CD4-positive, alpha-beta T cell treated with Interleukin-12 subunit alpha and Interleukin-12 subunit beta, for 1 hour (primary cell): Measurements from ENCODE around the gene CCDC88C.

Experiments used
- DNase-seq: peaks from one replicate; pipeline ENCODE4 v3.0.0-alpha.2; 2020

CCDC88C gene

DNA sequence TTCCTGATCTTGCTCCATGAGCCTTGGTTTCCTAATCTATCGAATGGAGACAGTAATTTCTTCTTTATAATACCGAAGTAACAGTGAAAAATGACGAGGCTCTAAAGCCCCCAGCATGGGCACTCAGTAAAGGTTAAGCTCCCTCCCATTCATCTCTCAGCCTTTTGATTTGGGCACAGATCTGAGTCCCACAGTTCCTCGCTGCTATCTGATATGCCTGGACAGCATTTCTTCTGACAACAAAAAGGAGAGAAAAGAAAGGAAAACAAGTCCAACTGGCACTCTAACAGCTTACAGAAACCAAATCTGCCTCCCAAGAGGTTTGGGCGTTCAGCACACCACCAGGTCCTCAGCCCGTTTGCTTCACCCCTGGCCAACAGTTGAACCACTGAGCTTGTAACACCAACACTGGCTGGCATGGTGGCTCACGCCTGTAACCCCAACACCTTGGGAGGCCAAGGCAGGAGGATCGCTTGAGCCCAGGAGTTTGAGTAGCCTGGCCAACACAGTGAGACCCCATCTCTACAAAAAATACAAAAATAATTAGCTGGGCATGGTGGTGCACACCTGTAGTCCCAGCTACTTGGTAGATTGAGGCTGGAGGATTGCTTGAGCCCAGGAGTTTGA is 19.5 kb downstream of the CCDC88C start:
- no peak for DNase-seq

DNA sequence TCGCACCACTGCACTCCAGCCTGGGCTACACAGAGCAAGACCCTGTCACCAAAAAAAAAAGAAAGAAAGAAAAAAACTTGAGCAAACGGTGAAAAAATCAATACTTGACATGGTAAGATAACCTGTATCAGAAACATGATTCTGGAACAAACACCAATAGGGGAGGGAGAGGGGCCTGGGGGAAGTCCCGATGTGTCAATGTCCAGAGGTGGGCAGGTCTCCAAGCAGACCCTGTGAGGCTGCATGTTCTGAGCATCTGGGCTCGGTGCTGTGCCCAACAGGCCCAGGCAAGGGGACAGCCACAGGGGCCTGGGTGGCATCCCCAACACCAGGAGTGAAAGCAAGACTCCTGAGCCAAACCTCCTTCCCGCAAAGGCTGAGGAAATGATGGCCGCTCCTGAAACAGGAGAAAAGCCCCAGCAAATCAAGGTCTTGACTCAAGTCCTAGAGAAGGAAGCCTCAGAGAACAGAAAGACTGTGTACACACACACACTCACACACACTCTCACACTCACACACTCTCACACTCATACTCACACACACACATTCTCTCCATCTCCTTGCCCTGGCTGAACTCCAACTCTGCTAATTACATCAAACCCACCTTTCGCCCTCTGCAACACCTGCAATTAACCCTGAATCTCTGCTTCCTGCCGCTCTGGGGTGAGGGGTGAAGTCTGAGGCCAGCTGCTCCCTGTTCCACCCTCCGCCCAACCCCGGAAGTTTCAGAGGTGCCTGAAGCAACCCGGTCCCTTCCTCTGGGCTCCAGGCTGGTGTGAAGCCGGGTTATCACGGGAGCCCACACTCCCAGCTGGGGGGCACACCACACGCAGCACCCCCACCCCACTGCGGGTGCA is 20.4 kb downstream of the CCDC88C start:
- peak; percentile 70 for DNase-seq

DNA sequence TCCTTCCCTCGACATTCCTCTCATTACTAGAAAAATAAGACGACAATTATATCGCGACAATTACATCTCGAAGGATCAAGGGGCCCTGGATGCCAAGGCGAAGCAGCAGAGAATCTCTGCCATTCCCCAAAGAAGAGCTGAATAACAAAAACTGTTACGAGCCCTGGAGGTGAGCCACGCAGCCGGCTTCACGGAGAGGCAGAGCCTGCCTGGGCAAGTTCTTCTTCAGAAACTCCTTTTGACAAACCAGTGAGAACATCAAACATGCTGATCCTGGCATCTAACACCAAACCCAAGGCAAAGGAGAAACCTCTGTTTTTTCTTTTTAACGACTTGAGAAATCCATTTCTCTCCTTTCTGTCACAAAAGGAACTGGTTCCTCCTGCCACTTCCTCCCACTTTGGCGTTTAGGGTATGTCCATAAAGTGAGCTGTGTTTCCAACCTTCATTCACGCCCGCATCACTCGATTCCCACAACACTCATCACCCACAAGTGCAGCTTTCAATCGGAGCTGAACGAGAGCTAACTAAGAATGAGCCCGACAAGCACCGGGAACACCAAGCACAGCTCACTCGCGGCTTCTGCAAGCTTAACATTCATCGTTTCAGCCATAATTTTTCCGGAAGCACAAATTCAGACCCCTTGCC is 21.5 kb downstream of the CCDC88C start:
- DNase-seq, result no peak

DNA sequence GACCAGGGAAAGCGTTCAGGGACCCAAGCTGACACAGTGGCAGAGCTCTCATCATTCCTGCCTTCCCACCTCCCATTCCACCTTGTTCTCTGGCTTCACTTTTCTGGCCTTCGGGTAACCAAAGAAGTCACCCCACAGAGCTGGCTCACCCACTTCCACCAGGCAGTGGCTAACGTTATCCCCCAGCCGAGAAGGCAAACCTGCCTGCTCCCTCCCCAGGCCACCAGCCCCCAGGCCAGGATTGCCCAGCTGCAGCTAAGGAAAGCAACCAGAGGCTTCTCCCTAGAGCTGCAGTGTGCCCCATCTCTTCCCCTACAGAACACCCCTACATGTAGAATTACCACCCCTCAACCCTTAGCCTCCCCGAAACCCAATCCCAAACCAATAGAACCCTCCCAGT is 22.2 kb downstream of the CCDC88C start:
- no peak for DNase-seq

DNA sequence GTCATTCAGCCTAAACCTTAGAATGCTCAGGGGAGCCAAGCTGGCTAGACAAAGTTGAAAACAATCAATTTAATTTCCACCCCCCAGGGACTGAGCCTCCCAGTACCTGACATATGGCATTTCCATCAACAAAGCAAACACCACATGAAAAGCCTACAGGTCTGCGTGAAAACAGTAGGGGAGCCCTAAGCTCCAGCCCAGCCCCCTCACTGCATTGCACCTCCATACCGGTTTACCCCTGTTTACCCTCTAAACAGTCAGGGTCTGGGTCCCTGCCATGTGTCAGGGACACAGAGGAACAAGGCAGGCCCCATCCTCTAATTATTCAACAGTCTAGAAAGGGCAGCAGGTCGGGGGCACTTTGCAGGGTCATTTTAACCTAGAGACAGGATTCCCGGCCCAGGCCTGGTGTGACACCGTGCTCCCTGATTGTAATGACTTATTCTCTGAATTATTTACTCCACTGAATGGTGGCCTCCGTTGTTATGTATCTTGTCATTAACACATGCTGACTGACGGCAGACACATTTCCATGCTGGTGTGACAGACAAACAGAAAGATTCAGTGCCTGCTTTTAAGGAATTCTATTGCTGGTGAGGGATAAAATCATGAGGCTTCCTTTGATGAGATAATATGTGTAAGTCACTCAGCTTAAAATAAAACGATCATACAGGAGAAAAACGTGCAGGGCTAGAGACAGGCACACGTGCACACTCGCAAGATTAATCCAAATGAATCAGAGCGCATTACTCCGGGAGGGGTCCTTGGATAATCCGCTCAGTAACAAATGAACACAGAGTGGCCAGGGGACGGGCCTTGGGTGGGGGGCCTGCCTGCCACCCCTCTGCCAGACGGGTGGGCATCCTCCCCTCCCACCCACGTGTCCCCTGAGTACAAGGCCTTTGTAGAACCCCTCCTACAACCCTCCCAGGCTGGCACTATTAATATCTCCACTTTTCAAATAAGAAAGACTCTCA is 23.2 kb downstream of the CCDC88C start:
- no peak for DNase-seq

DNA sequence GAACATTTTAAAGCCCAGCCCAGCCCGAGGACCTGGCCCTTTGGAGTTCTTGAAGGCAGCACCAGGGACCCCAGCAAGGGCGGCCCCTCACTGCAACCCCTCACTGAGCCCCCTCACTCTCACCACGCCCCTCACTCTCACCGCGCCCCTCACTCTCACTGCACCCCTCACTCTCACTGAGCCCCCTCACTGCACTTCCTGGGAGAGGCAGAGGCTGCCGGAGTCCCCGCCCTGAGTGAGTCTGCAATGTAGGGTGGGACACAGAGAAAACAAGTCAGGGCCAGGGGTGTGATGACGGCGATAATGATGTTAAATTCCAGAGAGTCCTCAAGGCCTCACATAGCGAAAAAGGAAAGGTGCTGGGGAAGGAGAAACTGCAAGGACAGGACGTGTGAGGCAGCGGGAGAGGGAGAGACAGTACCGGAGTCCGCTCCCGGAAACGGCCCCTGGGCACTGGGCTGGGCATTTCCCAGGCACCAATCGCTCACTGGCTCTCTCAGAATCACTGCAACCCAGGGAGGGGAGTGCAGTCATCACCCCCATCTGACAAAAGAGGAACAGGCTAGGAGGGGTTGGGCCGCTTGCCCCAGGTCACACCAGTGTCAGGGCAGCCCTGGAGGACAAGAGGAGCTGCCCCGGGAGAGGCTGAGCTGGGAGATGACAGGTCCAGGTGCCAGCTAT is 24.9 kb downstream of the CCDC88C start:
- no peak for DNase-seq

DNA sequence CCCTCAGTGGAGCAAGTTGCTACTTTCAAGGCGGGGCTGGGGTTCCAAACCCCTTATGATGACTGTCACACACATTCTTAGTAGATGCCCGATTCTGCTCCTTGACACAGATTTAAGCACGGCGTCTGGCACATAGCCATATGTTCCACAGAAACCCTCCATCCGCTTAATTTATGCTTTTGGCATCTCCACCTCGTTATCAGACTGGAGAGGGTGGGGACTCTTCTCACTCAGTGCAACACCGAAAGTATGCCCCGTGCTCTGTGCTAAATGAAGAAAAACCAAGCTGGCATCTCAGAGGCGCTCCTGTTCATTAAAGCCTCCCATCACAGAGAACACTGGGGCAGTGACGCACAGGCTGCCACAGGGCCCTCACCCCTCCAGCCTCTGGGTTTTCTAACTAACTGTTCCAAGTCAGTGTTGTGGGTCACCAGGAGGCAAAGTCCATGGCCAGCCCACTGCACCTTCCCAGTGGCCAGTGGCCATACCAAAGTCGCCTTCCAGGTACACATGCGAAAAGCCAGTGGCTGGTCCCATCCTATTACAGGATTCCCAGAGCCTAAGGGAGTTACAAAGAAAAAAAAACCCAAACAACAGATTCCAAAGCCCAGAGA is 27.3 kb downstream of the CCDC88C start:
- DNase-seq, result no peak

DNA sequence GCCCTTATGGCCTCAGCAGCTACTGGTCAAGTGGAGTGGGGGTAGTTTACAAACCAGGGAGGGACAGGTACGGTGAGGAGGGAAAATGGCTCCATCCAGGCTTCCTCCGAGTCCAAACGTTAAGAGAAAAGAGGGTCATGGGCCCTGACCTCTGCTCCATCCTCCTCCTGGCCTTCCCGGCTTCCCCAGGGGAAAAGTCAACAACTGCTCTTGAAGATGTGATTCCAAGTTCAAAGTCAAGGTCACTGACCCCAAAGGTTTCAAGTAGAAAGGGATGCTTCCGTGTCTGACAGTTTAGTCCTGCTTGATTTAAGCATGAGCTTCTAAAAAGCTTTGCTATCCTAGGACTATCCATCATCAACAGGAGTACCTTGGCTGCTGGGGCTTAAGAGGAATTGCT is 28.5 kb downstream of the CCDC88C start:
- no peak for DNase-seq

DNA sequence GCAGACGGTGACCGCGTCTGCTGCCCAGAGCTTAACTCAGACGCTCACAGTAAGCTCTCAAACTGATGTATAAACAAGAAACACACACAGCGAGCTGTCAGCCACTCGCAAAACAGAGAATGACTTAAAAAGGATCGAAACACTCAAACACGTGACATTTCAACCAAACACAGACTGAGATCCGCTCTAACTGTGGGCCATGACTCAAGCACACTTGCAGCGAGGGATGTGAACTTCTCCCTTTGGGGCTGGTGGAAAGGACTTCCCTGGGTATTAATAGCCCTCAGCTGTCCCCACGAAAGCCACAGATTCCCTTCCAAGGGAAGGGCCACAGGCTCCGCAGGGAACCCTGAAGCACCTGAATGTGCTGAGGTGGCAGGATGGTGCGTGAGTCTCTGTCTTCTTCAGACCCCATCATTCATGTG is 29.1 kb downstream of the CCDC88C start:
- DNase-seq, result peak; percentile 64

DNA sequence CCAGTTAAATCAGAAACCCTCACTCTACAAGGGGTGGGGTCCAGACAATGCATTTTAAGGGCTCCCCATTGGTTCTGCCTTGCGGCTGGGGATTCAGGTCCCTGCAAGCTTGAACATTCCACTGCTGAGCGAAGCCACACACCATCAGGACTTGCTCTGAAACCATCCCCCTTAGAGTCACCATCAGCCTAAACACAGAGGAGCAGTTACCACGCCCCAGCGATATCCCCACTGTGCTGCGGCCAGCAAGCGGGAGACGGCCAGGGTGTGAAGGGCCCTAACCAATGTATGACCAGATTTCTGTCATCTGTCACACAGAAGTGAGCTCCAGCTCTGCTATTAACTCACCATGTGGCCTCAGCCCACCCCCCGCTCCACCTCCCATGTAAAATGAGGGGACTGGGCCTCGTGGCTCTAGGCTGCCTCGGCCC is 29.7 kb downstream of the CCDC88C start:
- DNase-seq, result no peak

DNA sequence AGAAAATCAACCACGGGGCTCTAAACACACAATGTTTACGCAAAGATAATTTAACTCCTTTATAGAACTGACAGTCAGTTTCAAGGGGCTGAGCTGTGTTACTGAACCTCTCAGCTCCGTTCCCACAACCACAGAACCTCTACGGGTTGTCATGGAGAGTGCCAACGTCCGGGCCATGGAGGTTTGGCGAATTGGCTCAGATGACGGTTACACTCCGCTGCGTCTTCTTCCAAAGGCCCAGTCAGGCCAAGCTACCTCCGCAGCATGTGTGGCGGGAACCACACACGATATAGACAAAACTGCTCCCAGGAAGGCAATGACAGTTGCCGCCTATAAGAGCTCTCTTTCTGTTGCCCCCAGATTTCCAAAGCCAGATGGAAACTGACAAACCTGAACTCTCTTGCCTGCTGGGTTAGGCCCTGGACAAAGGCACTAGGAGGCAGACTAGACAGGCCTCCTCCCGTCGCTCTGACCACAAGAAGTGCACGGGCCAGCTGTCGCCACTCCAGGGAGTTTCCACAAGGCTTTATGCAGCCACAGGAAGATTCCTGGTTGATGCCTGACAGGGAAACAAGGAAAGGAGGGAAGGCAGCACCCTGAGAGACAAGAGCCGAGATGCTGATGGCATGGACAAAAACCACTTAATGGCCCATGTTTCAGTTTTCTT is 30.3 kb downstream of the CCDC88C start:
- no peak for DNase-seq

DNA sequence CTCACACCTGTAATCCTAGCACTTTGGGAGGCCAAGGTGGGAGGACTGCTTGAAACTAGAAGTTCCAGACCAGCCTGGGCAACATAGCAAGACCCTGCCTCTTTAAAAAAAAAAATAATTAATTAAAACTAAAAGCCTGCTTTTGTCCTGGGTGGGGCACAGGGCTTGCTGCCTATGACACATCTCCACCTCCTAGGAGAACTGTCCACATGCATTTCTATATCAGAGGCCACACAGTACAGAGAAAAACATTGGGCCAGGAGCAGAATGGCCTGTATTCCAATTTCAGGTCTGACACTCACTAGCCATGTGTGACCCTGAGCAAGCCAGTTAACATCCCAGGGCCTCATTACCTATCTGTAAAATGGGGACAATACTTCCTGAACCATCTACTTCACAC is 31.9 kb downstream of the CCDC88C start:
- DNase-seq, result no peak

DNA sequence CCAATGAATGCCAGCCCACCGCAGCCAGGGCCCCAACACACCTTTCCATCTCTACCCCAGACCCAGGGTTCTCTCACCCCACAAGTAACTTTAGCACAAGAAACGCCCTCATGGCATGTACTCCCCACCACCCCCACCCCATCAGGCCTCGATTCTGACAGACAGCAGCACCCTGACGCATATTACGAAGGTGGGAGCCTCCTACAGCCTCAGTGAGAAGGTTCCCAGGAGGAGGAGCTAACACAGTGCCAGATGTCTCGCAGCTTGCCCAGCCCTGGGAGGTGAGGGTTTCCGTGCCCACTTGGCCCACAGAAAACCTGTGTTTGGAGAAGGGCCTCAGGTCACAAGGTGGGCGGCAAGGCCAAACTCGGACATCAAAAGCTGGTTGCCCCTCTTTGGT is 32.4 kb downstream of the CCDC88C start:
- DNase-seq, result no peak

DNA sequence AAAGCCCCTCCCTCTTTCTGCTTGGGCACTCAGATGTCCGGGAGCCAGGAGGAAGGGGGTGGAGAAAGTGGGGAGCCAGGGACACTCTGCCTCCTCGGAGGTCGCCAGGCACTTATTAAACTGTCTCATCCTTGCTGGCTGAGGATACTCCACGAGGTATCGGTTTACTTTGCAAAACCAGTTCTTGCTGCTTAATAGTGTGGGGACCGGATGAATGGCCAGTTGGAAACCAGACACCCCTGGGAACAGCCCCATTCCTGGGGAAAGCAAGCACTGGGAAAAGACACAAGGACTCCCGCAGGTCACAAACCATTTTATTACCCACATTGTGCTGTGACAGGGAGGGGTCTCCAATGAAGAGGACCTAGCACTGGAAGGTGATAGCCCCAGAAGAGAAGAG is 34.2 kb downstream of the CCDC88C start:
- no peak for DNase-seq

DNA sequence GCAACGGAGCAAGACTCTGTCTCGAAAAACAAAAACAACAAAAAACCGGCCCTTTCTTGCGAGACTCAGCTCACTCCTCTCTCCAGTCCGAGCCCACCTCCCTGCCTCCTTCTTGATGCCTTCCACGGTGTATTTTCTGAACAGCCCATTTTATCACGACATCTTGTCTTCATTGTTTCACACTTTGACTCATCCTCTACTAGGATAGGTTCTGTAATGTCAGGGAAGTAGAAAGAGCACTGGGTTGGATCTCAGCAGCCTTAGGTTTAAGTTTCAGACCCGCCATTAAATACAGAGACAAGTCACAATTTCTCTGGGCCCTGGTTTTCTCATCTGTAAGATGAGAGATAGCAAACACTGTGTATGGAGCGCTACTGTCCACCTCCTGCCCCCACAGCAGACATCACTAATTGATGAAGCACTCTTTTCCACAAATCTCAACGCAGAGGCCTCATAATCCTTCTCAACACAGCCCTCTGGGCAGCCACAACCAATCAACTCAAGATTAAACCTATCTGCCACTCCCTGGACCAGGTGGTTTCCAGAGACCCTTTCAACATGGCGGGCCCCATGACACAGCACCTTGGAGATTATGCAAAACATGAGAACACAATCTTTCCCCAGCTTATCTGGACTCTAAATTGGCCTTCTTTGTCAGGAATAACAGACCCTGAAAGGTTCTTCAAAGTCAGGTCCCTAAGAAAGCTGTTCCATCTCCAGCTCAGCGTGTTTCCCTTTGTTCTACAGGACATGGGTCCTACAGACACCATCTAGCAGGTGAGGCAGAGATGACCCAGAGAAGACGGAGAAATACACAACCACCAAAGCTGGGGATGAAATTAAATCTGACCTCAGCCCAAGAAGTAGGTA is 35.6 kb downstream of the CCDC88C start:
- no peak for DNase-seq

DNA sequence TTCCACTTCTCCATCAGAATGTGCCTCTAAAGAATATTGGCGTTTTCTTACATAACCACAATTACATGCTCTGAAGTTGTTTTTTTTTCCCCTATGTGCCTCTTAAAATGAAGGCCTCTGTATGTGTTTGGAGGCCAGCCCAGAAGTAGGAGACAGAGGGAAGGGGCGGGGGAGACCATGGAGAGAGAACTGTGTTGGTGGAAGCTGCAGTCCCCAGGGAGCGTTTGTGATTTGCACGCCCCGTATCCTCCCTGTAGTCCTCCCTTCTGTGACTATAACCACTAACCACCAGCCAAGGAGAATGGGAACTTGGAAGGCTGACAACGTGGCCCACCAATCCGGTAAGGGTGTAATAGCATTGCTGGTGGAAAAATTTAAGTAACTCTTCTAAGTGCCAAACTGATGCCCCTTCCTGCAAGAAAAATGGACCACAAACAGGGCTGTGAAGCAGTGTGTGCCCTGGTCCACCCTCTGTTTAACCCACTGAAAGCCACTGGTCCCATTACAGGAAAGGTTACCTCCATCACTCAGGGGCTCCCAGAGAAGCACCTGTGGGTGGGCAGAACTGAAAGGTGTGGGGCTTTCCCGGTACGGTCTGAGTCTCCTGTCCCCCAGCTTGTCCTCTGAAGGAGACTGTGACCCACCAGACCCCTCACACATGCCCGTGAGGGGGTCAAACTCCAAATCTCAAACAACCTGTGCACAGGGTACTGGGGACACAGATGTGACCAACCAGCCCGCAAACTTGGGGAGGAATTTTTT is 36.8 kb downstream of the CCDC88C start:
- no peak for DNase-seq

DNA sequence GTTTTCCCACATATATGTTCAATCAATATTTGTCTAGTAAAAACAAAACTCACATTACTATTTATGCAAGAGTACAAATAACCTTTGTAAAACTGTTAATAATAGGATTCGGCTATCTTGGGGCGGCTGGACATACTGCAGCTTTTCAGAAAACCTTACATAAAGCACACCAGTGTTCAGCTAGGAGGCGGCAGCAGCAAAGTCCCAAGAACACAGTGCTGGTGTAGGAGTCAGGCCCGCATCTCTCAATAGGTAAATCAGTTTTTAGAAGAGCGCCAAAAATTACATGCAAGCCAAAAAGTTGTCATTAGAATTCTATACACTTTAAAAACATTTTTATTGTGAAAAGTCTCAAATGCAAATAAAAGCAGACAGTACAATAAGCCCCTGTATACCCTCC is 37.5 kb downstream of the CCDC88C start:
- no peak for DNase-seq

DNA sequence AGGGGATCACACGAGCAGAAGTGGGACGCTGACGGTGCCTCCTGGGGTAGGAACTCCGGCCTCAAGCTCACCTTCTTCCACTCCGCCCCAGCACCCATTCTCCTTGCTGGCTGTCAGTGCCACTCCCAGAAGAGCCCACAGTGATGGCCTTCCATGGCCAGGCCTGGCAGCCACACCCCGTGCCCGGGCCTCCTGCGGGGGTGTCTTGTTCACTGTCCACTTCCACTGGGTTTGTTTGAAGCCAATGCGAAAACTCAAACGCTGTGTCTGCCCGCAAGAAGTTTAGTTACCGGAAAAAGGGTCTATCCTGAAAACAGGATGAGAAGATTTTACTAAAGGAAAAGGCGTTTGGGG is 38.1 kb downstream of the CCDC88C start:
- no peak for DNase-seq

DNA sequence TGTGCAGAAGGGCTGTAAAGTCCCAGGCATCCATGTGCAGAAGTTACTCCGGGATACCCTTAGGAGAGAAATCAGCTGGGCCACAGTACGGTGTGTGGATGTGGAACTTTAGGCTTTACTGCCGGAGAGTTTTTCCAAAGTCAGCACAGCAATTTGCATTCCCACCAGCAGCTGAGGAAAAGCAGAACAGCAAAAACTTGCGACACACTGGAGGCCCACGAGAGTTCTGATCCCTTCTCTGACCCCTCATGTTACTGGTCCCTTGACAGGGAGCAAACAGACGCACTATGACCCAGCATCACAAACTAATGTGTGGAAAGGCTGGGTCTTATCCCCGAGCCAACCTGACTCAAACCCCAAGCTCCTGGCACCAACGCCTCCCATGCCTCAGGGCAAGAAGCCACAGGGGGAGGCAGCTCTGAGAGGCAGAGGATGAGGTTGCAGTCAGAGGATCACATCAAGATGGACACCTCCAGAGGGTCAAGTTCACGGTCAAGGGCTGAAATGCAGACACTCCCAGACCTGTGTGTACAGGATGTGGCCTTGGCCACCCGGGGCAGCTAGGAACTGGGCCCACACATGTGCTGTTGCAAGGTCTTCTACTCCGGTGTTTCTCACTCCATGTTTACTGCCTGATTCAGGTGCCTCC is 38.6 kb downstream of the CCDC88C start:
- DNase-seq, result no peak
